ENCODE measurements around the gene TMEM18. TPM values are rescaled to one million over a fixed set of nuclear protein-coding genes. Genes with fewer than 3 reads are reported as not detected.

TMEM18 gene
- total RNA-seq, 1 experiment from 2014 or later, result 49.6 TPM

GRCh38 chr2:658426-658825, 18.8 kb downstream of the TMEM18 start:
- TF ChIP-seq REST (IDR thresholded peaks at IDR 0.05; ENCODE audit: insufficient read depth in 1 of 2, low read depth in 2 of 2, low read length in 1 of 2), result no peak
- no peak for TF ChIP-seq POLR2AphosphoS5 (IDR thresholded peaks at IDR 0.05; ENCODE audit: low read depth, low read length)
- TF ChIP-seq TCF7L2 (IDR thresholded peaks at IDR 0.05; ENCODE audit: low read depth, low read length), result no peak
- TF ChIP-seq SIN3A (IDR thresholded peaks at IDR 0.05; ENCODE audit: borderline replicate concordance, insufficient read depth, low read depth, low read length), result no peak
- TF ChIP-seq CTCF (IDR thresholded peaks at IDR 0.05), result no peak
- Histone ChIP-seq H3K27me3 (ENCODE audit: control insufficient read depth, insufficient read depth, low read length) (no peaks in the 10 kb centered on the region), H3K4me1 (ENCODE audit: control insufficient read depth, insufficient read depth, low read length) (no peaks in the 10 kb centered on the region), H3K36me3 (ENCODE audit: control insufficient read depth, insufficient read depth, low read length) (no peaks in the 10 kb centered on the region), H3K4me3 (ENCODE audit: low read depth in 2 of 2, low read length in 2 of 2) (no peak overlapping the region), H3K27ac (ENCODE audit: low read length) (no peak overlapping the region), H3K9me3 (ENCODE audit: control insufficient read depth, insufficient read depth, low read depth, low read length) (no peaks in the 10 kb centered on the region)
- intact Hi-C loops (cut with micrococcal nuclease; ENCODE audit: unreplicated experiment) (no loop called here), in situ Hi-C loops (cut with HindIII; ENCODE audit: low pct_unique_long_range_greater_than_20kb, low sequenced_read_pairs) (no loop called here)
- ATAC-seq, result no peak
- DNase-seq (ENCODE audit: low read depth, low spot score), result no peak
- ChIA-PET POLR2A (no interaction called here), CTCF (no interaction called here)
- no TSS peak for BruUV-seq (replicated peaks)

GRCh38 chr2:657766-658165, 19.4 kb downstream of the TMEM18 start:
- Histone ChIP-seq H3K4me3 (ENCODE audit: low read depth in 2 of 2, low read length in 2 of 2) (no peak overlapping the region), H3K36me3 (ENCODE audit: control insufficient read depth, insufficient read depth, low read length) (no peaks in the 10 kb centered on the region), H3K27ac (ENCODE audit: low read length) (no peak overlapping the region), H3K4me1 (ENCODE audit: control insufficient read depth, insufficient read depth, low read length) (no peaks in the 10 kb centered on the region), H3K27me3 (ENCODE audit: control insufficient read depth, insufficient read depth, low read length) (no peaks in the 10 kb centered on the region), H3K9me3 (ENCODE audit: control insufficient read depth, insufficient read depth, low read depth, low read length) (no peaks in the 10 kb centered on the region)
- CTCF ChIA-PET, result no interaction called here
- BruUV-seq (replicated peaks), result no TSS peak
- DNase-seq (ENCODE audit: low read depth, low spot score) (no peak), ATAC-seq (no peak)
- TF ChIP-seq POLR2AphosphoS5 (IDR thresholded peaks at IDR 0.05; ENCODE audit: low read depth, low read length), result no peak
- no peak for TF ChIP-seq REST (IDR thresholded peaks at IDR 0.05; ENCODE audit: insufficient read depth in 1 of 2, low read depth in 2 of 2, low read length in 1 of 2)
- no peak for TF ChIP-seq TCF7L2 (IDR thresholded peaks at IDR 0.05; ENCODE audit: low read depth, low read length)
- no peak for TF ChIP-seq CTCF (IDR thresholded peaks at IDR 0.05)
- TF ChIP-seq SIN3A (IDR thresholded peaks at IDR 0.05; ENCODE audit: borderline replicate concordance, insufficient read depth, low read depth, low read length), result no peak
- intact Hi-C loops (cut with micrococcal nuclease; ENCODE audit: unreplicated experiment) (no loop called here), in situ Hi-C loops (cut with HindIII; ENCODE audit: low pct_unique_long_range_greater_than_20kb, low sequenced_read_pairs) (no loop called here)
- POLR2A ChIA-PET, result no interaction called here
